ENCODE results near the gene CELF2.

CELF2 gene

GRCh38 chr10:11261143-11261542, 243.5 kb downstream of the CELF2 start:
- Histone ChIP-seq H3K27me3 (ENCODE audit: low read depth, low read length) (no peaks in the 10 kb centered on the region), H3K4me3 (ENCODE audit: low read depth in 1 of 2, low read length in 2 of 2) (no peak overlapping the region), H3K9me3 (ENCODE audit: control insufficient read depth in 1 of 2, low read length in 2 of 2) (no peaks in the 10 kb centered on the region), H3K36me3 (ENCODE audit: control insufficient read depth in 1 of 2, insufficient read depth in 2 of 2, low read length in 2 of 2) (peaks cover 29 to 40% of the 10 kb centered on the region in 2 donors), H3K4me1 (ENCODE audit: control insufficient read depth in 1 of 2, insufficient read depth in 2 of 2, low read length in 2 of 2) (peaks cover 6 to 14% of the 10 kb centered on the region in 2 donors), H3K27ac (ENCODE audit: low read length) (no peak overlapping the region)

GRCh38 chr10:11261687-11262493, 244.2 kb downstream of the CELF2 start:
- H3K4me1 ChIP-seq (ENCODE audit: control insufficient read depth in 1 of 2, insufficient read depth in 2 of 2, low read length in 2 of 2): peaks cover 6 to 15% of the 10 kb centered on the region in 2 donors
- no peak overlapping the region for H3K4me3 ChIP-seq (ENCODE audit: low read depth in 1 of 2, low read length in 2 of 2)
- H3K36me3 ChIP-seq (ENCODE audit: control insufficient read depth in 1 of 2, insufficient read depth in 2 of 2, low read length in 2 of 2): peaks cover 29 to 40% of the 10 kb centered on the region in 2 donors
- H3K27me3 ChIP-seq (ENCODE audit: low read depth, low read length): no peaks in the 10 kb centered on the region
- no peaks in the 10 kb centered on the region for H3K9me3 ChIP-seq (ENCODE audit: control insufficient read depth in 1 of 2, low read length in 2 of 2)
- no peak overlapping the region for H3K27ac ChIP-seq (ENCODE audit: low read length)

DNA sequence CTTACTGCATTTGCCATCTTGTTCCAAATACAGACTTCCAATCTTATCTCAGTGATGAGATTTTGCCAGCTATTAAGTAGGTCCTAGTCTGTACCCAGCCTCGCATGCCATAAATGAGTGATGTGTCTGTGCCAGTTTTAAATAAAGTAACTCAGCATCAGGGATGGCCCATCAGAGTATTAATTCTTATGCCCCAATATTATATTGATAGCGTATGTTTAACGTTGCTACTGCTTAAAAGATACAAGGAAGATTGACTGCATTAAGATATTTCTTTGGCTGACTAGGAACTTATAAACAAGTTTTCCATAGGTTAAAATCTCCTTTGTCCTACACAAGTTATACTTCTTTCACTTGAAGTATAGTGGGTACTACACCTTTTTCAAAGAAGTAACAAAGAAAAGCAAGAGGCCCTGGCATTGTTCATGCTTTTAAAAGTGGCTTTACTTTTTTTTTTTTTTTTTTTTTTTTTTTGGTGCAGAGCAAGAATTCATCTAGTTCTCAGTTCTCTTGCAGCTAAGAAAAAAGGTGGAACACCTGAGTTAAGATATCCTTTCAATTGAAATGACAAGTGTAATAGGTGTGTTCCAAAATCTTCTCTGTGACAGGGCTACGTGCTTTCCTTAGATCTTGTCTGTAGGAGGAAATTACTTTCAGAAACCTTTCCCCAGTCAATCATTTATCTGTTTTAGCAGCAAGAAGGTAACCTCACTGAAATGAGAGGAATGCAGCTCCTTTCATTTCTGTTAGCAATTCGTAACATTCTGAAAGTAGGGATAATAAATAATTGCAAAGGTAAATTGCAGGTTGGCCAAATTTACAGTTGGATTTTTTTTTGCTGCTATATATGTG, 245.0 kb downstream of the CELF2 start:
- Histone ChIP-seq H3K36me3 (ENCODE audit: control insufficient read depth in 1 of 2, insufficient read depth in 2 of 2, low read length in 2 of 2) (peaks cover 26 to 38% of the 10 kb centered on the region in 2 donors), H3K4me3 (ENCODE audit: low read depth in 1 of 2, low read length in 2 of 2) (no peak overlapping the region), H3K4me1 (ENCODE audit: control insufficient read depth in 1 of 2, insufficient read depth in 2 of 2, low read length in 2 of 2) (peaks cover 6 to 17% of the 10 kb centered on the region in 2 donors), H3K9me3 (ENCODE audit: control insufficient read depth in 1 of 2, low read length in 2 of 2) (no peaks in the 10 kb centered on the region), H3K27me3 (ENCODE audit: low read depth, low read length) (no peaks in the 10 kb centered on the region), H3K27ac (ENCODE audit: low read length) (no peak overlapping the region)

DNA sequence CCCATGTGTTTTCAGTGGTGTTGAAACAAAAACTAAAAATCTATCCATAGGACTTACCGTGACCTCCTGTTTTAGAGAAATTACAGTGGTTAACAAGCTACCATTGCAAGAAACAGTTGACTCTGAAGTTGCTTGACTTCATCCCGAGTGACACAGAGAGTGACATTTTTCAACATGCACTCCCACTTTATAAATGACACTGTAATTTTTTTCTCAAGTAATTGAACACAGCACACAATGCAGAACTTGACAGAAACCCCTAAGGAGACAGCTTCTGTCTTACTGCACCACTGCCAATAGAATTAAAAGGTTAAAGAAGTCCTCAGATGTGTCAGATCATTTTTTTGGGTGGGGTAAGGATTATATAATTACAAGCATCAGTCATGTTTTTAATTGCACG, 246.1 kb downstream of the CELF2 start:
- peaks cover 6 to 17% of the 10 kb centered on the region in 2 donors for H3K4me1 ChIP-seq (ENCODE audit: control insufficient read depth in 1 of 2, insufficient read depth in 2 of 2, low read length in 2 of 2)
- no peaks in the 10 kb centered on the region for H3K9me3 ChIP-seq (ENCODE audit: control insufficient read depth in 1 of 2, low read length in 2 of 2)
- H3K36me3 ChIP-seq (ENCODE audit: control insufficient read depth in 1 of 2, insufficient read depth in 2 of 2, low read length in 2 of 2): peaks cover 18 to 30% of the 10 kb centered on the region in 2 donors
- H3K27me3 ChIP-seq (ENCODE audit: low read depth, low read length): no peaks in the 10 kb centered on the region
- H3K27ac ChIP-seq (ENCODE audit: low read length): no peak overlapping the region
- no peak overlapping the region for H3K4me3 ChIP-seq (ENCODE audit: low read depth in 1 of 2, low read length in 2 of 2)

GRCh38 chr10:11264296-11265048, 246.8 kb downstream of the CELF2 start:
- Histone ChIP-seq H3K4me1 (ENCODE audit: control insufficient read depth in 1 of 2, insufficient read depth in 2 of 2, low read length in 2 of 2) (peaks cover 6 to 17% of the 10 kb centered on the region in 2 donors), H3K4me3 (ENCODE audit: low read depth in 1 of 2, low read length in 2 of 2) (no peak overlapping the region), H3K27me3 (ENCODE audit: low read depth, low read length) (no peaks in the 10 kb centered on the region), H3K36me3 (ENCODE audit: control insufficient read depth in 1 of 2, insufficient read depth in 2 of 2, low read length in 2 of 2) (peaks cover 15 to 24% of the 10 kb centered on the region in 2 donors), H3K9me3 (ENCODE audit: control insufficient read depth in 1 of 2, low read length in 2 of 2) (no peaks in the 10 kb centered on the region), H3K27ac (ENCODE audit: low read length) (no peak overlapping the region)

- H3K27me3 ChIP-seq (ENCODE audit: low read depth, low read length): no peaks in the 10 kb centered on the region
- H3K27ac ChIP-seq (ENCODE audit: low read length): no peak overlapping the region
- H3K9me3 ChIP-seq (ENCODE audit: control insufficient read depth in 1 of 2, low read length in 2 of 2): no peaks in the 10 kb centered on the region
- peaks cover 6 to 17% of the 10 kb centered on the region in 2 donors for H3K4me1 ChIP-seq (ENCODE audit: control insufficient read depth in 1 of 2, insufficient read depth in 2 of 2, low read length in 2 of 2)
- peaks cover 8 to 15% of the 10 kb centered on the region in 2 donors for H3K36me3 ChIP-seq (ENCODE audit: control insufficient read depth in 1 of 2, insufficient read depth in 2 of 2, low read length in 2 of 2)
- H3K4me3 ChIP-seq (ENCODE audit: low read depth in 1 of 2, low read length in 2 of 2): no peak overlapping the region
These were observed 247.8 kb downstream of the CELF2 start for GRCh38 chr10:11265484-11265883.

DNA sequence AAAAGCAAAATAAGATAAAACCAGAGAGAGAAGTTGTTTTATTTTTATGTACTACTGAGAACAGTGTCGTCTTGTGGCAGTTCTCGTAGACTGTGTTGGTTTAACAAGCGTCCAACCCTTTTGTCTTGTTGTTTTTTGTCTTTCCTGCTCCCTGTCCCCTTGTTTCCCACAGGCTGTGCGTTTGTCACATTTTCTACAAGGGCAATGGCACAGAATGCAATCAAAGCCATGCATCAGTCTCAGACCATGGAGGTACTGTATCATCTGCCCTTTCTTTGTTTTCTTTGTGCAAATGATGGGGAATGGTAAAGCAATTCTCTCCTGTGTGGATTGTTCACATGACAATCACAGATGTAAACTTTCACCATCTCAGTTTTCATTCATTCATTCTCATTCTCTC, 248.8 kb downstream of the CELF2 start:
- Histone ChIP-seq H3K4me1 (ENCODE audit: control insufficient read depth in 1 of 2, insufficient read depth in 2 of 2, low read length in 2 of 2) (peaks cover 6 to 16% of the 10 kb centered on the region in 2 donors), H3K27ac (ENCODE audit: low read length) (no peak overlapping the region), H3K9me3 (ENCODE audit: control insufficient read depth in 1 of 2, low read length in 2 of 2) (no peaks in the 10 kb centered on the region), H3K27me3 (ENCODE audit: low read depth, low read length) (no peaks in the 10 kb centered on the region), H3K36me3 (ENCODE audit: control insufficient read depth in 1 of 2, insufficient read depth in 2 of 2, low read length in 2 of 2) (peaks cover 8 to 14% of the 10 kb centered on the region in 2 donors), H3K4me3 (ENCODE audit: low read depth in 1 of 2, low read length in 2 of 2) (no peak overlapping the region)

GRCh38 chr10:11270135-11270857, 252.6 kb downstream of the CELF2 start:
- Histone ChIP-seq H3K27me3 (ENCODE audit: low read depth, low read length) (no peaks in the 10 kb centered on the region), H3K4me1 (ENCODE audit: control insufficient read depth in 1 of 2, insufficient read depth in 2 of 2, low read length in 2 of 2) (peaks cover 0 to 4% of the 10 kb centered on the region in 2 donors), H3K36me3 (ENCODE audit: control insufficient read depth in 1 of 2, insufficient read depth in 2 of 2, low read length in 2 of 2) (peaks cover 13 to 32% of the 10 kb centered on the region in 2 donors), H3K9me3 (ENCODE audit: control insufficient read depth in 1 of 2, low read length in 2 of 2) (no peaks in the 10 kb centered on the region), H3K4me3 (ENCODE audit: low read depth in 1 of 2, low read length in 2 of 2) (no peak overlapping the region), H3K27ac (ENCODE audit: low read length) (no peak overlapping the region)

GRCh38 chr10:11270858-11271179, 253.1 kb downstream of the CELF2 start:
- no peak overlapping the region for H3K4me3 ChIP-seq (ENCODE audit: low read depth in 1 of 2, low read length in 2 of 2)
- H3K27ac ChIP-seq (ENCODE audit: low read length): no peak overlapping the region
- no peaks in the 10 kb centered on the region for H3K27me3 ChIP-seq (ENCODE audit: low read depth, low read length)
- peaks cover 0 to 4% of the 10 kb centered on the region in 2 donors for H3K4me1 ChIP-seq (ENCODE audit: control insufficient read depth in 1 of 2, insufficient read depth in 2 of 2, low read length in 2 of 2)
- peaks cover 15 to 37% of the 10 kb centered on the region in 2 donors for H3K36me3 ChIP-seq (ENCODE audit: control insufficient read depth in 1 of 2, insufficient read depth in 2 of 2, low read length in 2 of 2)
- H3K9me3 ChIP-seq (ENCODE audit: control insufficient read depth in 1 of 2, low read length in 2 of 2): no peaks in the 10 kb centered on the region

GRCh38 chr10:11272915-11273389, 255.3 kb downstream of the CELF2 start:
- Histone ChIP-seq H3K27me3 (ENCODE audit: low read depth, low read length) (no peaks in the 10 kb centered on the region), H3K27ac (ENCODE audit: low read length) (no peak overlapping the region), H3K4me1 (ENCODE audit: control insufficient read depth in 1 of 2, insufficient read depth in 2 of 2, low read length in 2 of 2) (no peaks in the 10 kb centered on the region), H3K4me3 (ENCODE audit: low read depth in 1 of 2, low read length in 2 of 2) (no peak overlapping the region), H3K36me3 (ENCODE audit: control insufficient read depth in 1 of 2, insufficient read depth in 2 of 2, low read length in 2 of 2) (peaks cover 23 to 33% of the 10 kb centered on the region in 2 donors), H3K9me3 (ENCODE audit: control insufficient read depth in 1 of 2, low read length in 2 of 2) (no peaks in the 10 kb centered on the region)
